ENCODE data around the gene NRAS. TPM values are rescaled to one million over a fixed set of nuclear protein-coding genes. Genes with fewer than 3 reads are reported as not detected.

Gene NRAS
- total RNA-seq, 2 donors from 2014 or later, result 13.8 to 17.4 TPM

DNA sequence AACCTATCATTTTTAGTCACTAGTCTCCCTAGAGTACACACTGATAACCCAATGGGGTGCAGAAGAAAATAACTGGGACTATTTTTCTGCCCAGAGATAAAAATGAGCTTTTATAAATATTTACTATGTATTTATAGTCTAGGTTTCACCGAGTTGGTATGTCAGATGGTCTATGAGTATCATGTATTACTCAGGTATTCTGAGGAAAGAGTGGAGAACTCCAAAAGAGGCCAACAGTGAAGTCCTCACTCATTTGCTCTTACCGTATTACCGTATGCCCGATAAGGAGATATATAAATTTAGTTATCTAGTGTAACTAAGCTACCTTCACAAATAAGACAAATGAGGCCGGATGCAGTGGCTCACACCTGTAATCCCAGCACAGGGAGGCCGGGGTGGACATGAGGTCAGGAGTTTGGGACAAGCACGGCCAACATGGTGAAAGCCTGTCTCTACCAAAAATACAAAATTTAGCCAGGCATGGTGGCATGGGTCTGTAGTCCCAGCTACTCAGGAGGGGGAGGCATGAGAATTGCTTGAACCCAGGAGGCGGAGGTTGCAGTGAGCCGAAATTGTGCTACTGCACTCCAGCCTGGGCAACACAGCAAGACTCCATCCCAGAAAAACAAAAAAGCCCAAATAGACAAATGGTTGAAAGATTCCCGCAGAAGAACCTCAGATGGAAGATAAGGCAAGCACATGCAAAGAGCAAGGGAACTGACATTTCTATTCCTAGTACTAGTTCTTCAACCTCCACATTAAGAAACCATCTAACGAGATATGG is 25.6 kb upstream of the NRAS start:
- no peak for TF ChIP-seq POLR2A (IDR thresholded peaks at IDR 0.05)
- TF ChIP-seq, protein P1, sequence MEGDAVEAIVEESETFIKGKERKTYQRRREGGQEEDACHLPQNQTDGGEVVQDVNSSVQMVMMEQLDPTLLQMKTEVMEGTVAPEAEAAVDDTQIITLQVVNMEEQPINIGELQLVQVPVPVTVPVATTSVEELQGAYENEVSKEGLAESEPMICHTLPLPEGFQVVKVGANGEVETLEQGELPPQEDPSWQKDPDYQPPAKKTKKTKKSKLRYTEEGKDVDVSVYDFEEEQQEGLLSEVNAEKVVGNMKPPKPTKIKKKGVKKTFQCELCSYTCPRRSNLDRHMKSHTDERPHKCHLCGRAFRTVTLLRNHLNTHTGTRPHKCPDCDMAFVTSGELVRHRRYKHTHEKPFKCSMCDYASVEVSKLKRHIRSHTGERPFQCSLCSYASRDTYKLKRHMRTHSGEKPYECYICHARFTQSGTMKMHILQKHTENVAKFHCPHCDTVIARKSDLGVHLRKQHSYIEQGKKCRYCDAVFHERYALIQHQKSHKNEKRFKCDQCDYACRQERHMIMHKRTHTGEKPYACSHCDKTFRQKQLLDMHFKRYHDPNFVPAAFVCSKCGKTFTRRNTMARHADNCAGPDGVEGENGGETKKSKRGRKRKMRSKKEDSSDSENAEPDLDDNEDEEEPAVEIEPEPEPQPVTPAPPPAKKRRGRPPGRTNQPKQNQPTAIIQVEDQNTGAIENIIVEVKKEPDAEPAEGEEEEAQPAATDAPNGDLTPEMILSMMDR (IDR thresholded peaks at IDR 0.05), result no peak
- Histone ChIP-seq H3K4me3 (no peak overlapping the region), H3K36me3 (replicated peaks in 1 of 2; ENCODE audit: insufficient read depth in 1 of 2, low read depth in 2 of 2) (peaks cover 0 to under 1% of the 10 kb centered on the region in 2 donors), H3K27ac (no peak overlapping the region), H3K27me3 (no peaks in the 10 kb centered on the region), H3K9me3 (no peaks in the 10 kb centered on the region), H3K4me1 (peaks cover 5% of the 10 kb centered on the region)
- WGBS, 2 donors, result 71 to 76% methylated on average over 11 of the region's 11 CpGs
- no peak for ATAC-seq
- no peak for DNase-seq
- intact Hi-C loops (cut with DNase I), result no loop called here

DNA sequence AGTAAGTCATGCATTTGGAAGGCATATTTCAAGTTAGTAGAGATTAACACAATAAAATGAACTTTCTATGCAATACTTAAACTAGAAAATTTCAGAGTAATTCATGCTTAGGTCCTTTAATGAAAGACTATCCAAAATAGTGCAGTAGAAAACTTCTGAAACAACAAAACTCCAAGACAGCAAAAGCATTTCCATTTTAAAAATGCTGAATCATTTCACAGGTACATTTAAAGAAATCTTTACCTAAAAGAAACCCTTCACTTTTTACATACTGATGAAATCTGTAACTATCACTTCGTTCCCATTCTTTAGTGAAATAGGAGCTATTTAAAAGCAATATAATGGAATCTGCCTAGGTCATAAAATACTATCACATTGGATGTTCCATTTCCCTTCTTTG is 23.8 kb upstream of the NRAS start:
- no peak overlapping the region for H3K4me3 ChIP-seq
- ATAC-seq, result no peak
- H3K27ac ChIP-seq, result no peak overlapping the region
- peaks cover 8% of the 10 kb centered on the region in 2 donors for H3K36me3 ChIP-seq (replicated peaks in 1 of 2; ENCODE audit: insufficient read depth in 1 of 2, low read depth in 2 of 2)
- H3K4me1 ChIP-seq, result no peaks in the 10 kb centered on the region
- DNase-seq, result no peak
- no peaks in the 10 kb centered on the region for H3K27me3 ChIP-seq
- no peaks in the 10 kb centered on the region for H3K9me3 ChIP-seq
- intact Hi-C loops (cut with DNase I), result no loop called here
- TF ChIP-seq, protein P1 (IDR thresholded peaks at IDR 0.05), result no peak
- TF ChIP-seq POLR2A (IDR thresholded peaks at IDR 0.05), result no peak
- 94 to 97% methylated on average over 1 of the region's 1 CpG for WGBS, 2 donors

DNA sequence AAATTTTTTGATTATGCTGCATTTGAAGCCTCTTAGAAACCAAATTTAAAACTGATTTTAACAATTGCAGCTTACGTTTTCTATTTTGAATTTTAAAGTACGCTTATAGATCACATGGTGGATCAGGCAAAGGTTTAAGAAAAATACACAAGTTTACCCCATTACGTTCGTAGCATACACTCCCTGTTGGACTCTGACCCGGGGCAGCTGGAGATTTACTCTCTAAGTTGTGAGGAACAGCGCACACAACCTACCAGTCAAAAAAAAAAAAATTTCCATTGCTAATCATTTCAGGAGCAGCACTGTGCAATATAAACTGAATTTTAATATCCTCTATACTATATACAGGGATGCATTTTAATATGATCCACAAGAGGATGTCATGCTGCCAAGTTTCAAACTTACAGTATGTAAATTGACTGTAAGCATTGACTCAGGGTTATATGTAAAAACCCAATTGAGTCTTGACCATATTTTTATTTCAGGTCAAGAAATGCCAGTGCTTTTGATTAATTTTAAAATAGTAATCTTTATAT is 20.8 kb upstream of the NRAS start:
- intact Hi-C loops (cut with DNase I), result no loop called here
- Histone ChIP-seq H3K4me1 (no peaks in the 10 kb centered on the region), H3K27me3 (no peaks in the 10 kb centered on the region), H3K36me3 (replicated peaks in 1 of 2; ENCODE audit: insufficient read depth in 1 of 2, low read depth in 2 of 2) (peaks cover 8 to 23% of the 10 kb centered on the region in 2 donors), H3K27ac (no peak overlapping the region), H3K9me3 (no peaks in the 10 kb centered on the region), H3K4me3 (no peak overlapping the region)
- TF ChIP-seq POLR2A (IDR thresholded peaks at IDR 0.05), result no peak
- TF ChIP-seq, protein P1 (IDR thresholded peaks at IDR 0.05), result no peak
- WGBS, 2 donors, result 51 to 69% methylated on average over 6 of the region's 6 CpGs
- ATAC-seq, result no peak
- DNase-seq, result no peak

DNA sequence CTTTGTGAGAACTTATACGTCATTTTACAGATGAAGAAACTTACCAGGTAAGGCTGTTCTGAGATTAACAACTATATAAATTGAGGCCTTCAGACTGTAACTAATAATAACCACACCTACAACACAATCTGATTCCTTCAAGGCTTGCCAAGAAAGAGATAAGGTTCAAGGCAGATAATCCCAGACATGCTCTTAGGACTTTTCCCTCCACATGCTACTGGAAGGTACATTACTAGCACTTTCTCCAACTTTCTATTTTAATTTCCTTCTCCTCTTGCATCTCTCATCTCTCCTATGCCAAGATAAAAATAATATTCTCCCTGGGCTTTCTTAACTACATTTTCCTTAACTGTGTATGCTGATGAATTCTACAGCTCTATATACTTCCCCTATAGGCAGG is 18.9 kb upstream of the NRAS start:
- intact Hi-C loops (cut with DNase I), result no loop called here
- 53 to 67% methylated on average over 1 of the region's 1 CpG for WGBS, 2 donors
- H3K36me3 ChIP-seq (replicated peaks in 1 of 2; ENCODE audit: insufficient read depth in 1 of 2, low read depth in 2 of 2), result peaks cover 11 to 32% of the 10 kb centered on the region in 2 donors
- TF ChIP-seq, protein P1 (IDR thresholded peaks at IDR 0.05), result no peak
- TF ChIP-seq POLR2A (IDR thresholded peaks at IDR 0.05), result no peak
- no peaks in the 10 kb centered on the region for H3K9me3 ChIP-seq
- no peak overlapping the region for H3K4me3 ChIP-seq
- no peaks in the 10 kb centered on the region for H3K27me3 ChIP-seq
- no peak overlapping the region for H3K27ac ChIP-seq
- DNase-seq, result no peak
- H3K4me1 ChIP-seq, result no peaks in the 10 kb centered on the region
- no peak for ATAC-seq

Data from body of pancreas (tissue), 4 donors.